GM12801 (cell line): ENCODE measurements around the gene NHERF2.

Experiments
- TF ChIP-seq, protein P1 (sequence below): IDR thresholded peaks from one replicate; pipeline ENCODE4 v1.5.1; 2011; ENCODE audit warnings: control low read depth; ENCODE audit not compliant: insufficient read length; ENCODE audit errors: extremely low read depth

The NHERF2 gene

DNA sequence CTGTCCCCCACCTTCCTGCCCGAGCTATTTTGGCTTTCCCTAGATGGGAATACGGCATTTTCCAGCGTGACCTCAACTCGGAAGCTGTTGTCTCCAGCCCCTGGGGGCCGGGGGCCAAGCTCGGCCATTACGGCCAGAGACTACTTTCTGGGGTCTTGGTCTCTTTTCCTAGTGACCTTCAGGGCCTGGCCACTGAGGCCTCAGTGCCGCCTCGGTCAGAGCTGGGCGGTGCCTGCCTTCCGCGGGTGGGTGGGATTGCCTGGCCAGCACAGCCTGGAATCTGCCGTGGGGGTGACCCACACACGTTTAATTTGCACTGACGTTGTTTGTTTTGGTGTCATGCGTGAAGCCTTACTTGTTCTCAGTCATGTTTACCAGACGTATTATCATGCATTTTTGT, 50.3 kb downstream of the NHERF2 start:
- TF ChIP-seq, protein P1, sequence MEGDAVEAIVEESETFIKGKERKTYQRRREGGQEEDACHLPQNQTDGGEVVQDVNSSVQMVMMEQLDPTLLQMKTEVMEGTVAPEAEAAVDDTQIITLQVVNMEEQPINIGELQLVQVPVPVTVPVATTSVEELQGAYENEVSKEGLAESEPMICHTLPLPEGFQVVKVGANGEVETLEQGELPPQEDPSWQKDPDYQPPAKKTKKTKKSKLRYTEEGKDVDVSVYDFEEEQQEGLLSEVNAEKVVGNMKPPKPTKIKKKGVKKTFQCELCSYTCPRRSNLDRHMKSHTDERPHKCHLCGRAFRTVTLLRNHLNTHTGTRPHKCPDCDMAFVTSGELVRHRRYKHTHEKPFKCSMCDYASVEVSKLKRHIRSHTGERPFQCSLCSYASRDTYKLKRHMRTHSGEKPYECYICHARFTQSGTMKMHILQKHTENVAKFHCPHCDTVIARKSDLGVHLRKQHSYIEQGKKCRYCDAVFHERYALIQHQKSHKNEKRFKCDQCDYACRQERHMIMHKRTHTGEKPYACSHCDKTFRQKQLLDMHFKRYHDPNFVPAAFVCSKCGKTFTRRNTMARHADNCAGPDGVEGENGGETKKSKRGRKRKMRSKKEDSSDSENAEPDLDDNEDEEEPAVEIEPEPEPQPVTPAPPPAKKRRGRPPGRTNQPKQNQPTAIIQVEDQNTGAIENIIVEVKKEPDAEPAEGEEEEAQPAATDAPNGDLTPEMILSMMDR: no peak

GRCh38 chr16:2077696-2078095, 51.0 kb downstream of the NHERF2 start:
- TF ChIP-seq, protein P1: no peak

DNA sequence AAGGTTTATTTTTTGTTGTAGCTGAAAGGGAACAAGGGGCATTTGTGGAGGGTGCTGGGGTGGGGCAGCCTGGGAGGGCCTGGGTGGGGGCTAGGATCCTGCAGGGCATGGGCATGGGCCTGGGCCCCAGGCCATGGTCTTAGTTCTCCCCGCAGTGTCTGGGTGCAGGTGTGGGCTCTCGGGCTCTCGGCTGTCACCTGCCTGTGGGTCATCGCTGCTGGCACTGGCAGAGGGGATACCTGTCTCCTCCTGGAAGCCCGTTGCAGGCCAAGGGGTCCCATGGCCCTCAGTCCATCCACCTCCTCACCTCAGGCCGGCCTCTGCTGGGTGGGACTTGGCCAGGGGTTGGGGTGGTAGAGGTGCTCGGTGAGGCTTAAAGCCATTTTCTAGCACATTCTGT, 51.4 kb downstream of the NHERF2 start:
- TF ChIP-seq, protein P1: no peak

DNA sequence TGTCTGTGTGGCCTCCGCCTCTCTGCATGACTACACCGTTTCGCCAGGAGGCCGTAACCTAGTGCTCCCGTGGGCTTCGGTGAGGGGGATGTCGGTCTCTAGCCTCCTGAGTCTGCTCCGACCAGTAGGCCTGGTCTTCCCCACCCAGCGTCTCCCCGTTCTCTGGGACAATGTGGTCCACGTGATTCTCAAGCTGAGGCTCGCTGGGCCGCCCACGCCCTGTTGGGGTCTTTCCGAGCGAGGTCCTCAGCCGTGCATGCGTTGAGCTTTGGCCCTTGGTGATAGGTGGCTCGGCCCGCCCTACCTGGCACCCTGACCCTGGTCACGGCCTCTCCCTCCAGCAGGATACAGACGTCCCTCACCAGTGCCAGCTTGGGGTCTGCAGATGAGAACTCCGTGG, 52.0 kb downstream of the NHERF2 start:
- TF ChIP-seq, protein P1: no peak

DNA sequence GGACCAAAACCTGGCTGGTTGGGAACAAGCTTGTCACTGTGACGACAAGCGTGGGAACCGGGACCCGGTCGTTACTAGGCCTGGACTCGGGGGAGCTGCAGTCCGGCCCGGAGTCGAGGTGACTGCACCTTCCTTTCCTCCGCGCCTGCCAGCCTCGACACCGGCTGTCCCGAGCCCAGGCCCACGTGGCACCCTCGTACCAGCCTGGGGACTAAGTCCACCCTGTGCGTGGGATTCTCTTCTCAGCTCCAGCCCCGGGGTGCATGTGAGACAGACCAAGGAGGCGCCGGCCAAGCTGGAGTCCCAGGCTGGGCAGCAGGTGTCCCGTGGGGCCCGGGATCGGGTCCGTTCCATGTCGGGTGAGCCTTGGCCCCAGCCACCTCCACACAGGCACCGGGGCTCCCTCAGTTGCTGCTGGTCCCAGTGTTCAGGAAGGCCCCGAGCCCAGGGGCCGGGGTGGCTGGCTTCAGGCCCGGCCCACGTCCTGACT, 52.7 kb downstream of the NHERF2 start:
- TF ChIP-seq, protein P1: no peak

GRCh38 chr16:2079991-2080390, 53.3 kb downstream of the NHERF2 start:
- TF ChIP-seq, protein P1: no peak

DNA sequence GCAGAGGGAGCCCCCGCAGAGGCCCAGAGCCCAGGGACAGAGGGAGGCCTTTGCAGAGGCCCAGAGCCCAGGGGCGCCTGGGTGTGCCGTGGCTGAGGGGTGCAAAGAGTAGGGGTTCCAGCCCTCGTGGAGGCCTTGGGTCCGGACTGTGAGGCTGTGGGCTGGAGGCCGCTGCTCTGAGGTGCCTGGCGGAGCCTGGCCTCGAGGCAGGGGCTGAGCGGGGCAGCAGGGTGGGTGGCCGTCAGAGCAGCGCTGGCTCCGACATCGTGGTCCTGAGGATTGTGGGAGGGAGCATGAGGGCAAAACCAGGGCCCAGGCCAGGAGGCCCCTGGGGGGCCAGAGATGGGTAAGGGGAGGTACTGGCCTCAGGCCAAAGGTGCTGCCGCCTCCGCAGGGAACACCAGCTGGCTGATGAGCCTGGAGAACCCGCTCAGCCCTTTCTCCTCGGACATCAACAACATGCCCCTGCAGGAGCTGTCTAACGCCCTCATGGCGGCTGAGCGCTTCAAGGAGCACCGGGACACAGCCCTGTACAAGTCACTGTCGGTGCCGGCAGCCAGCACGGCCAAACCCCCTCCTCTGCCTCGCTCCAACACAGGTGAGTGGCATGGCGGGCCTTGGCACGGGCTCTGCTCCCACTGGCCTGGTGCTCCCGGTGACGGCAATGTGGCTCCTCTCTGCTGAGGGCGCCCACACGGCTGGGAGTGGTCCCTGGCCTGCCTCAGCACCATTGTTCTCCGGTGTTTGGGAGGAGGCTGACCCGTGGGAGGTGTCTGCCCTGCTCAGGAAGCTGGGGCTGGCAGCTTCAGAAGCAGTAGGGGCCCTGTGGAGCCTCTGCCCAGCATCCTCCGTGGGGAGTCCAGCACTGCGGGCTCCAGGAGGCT, 54.7 kb downstream of the NHERF2 start:
- TF ChIP-seq, protein P1: no peak
